ENCODE data around the gene CDH23.

DNA sequence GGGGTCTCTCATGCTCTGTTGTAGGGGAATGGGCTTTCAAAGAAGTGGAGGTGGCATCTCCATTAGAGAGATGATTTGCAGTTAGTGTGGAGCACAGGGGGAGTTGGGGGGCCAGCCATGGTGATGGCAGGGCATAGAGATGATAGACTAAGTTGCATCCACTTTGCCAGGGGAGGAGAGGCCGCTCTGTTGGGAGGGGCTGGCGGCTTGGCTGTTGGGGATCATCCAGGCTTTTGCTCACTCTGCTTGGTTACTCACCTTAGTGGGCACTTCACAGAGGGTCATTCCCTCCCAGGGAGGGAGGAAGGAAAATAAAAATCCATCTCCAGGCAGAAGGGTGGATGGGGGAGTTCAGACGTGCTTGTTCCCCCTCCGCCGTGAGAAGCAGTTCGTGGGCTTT is 31.4 kb upstream of the CDH23 start:
- TF ChIP-seq, protein P1, sequence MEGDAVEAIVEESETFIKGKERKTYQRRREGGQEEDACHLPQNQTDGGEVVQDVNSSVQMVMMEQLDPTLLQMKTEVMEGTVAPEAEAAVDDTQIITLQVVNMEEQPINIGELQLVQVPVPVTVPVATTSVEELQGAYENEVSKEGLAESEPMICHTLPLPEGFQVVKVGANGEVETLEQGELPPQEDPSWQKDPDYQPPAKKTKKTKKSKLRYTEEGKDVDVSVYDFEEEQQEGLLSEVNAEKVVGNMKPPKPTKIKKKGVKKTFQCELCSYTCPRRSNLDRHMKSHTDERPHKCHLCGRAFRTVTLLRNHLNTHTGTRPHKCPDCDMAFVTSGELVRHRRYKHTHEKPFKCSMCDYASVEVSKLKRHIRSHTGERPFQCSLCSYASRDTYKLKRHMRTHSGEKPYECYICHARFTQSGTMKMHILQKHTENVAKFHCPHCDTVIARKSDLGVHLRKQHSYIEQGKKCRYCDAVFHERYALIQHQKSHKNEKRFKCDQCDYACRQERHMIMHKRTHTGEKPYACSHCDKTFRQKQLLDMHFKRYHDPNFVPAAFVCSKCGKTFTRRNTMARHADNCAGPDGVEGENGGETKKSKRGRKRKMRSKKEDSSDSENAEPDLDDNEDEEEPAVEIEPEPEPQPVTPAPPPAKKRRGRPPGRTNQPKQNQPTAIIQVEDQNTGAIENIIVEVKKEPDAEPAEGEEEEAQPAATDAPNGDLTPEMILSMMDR (IDR thresholded peaks at IDR 0.05) = no peak
- no peak for TF ChIP-seq POLR2A (IDR thresholded peaks at IDR 0.05)

Data from uterus (tissue), 2 donors.